PFSK-1 (cell line): ENCODE results near the gene DIO1.

Source experiments
- FOXP2 ChIP-seq: optimal IDR thresholded peaks from 2 replicates; pipeline ENCODE3; 2011; ENCODE audit warnings: borderline replicate concordance, control low read depth, inconsistent platforms; ENCODE audit not compliant: insufficient read depth; ENCODE audit errors: extremely low read length, extremely low read depth
- POLR2AphosphoS5 ChIP-seq: IDR thresholded peaks from 2 replicates; pipeline ENCODE4 v1.6.1; 2012; ENCODE audit warnings: low read depth, mild to moderate bottlenecking, control low read depth, low read length, moderate library complexity
- REST ChIP-seq, 2 experiments: IDR thresholded peaks; 2 replicates each; pipeline versions ENCODE4 v1.6.1 to v1.8.0; 2011 to 2012; ENCODE audit warnings: low read depth in 2 of 2, low read length in 2 of 2, control low read depth in 1 of 2, inconsistent platforms in 1 of 2, mild to moderate bottlenecking in 1 of 2, moderate library complexity in 1 of 2; ENCODE audit not compliant: insufficient read depth in 1 of 2
- SIN3A ChIP-seq: IDR thresholded peaks from 2 replicates; pipeline ENCODE4 v1.6.1; 2012; ENCODE audit warnings: mild to moderate bottlenecking, low read length, moderate library complexity, borderline replicate concordance; ENCODE audit not compliant: insufficient read depth
- TAF1 ChIP-seq: IDR thresholded peaks from 2 replicates; pipeline ENCODE4 v1.6.1; 2012; ENCODE audit warnings: low read length, control low read depth, borderline replicate concordance; ENCODE audit not compliant: insufficient read depth

GRCh38 chr1:53931523-53931922 lies 37.5 kb downstream of the DIO1 start:
- no peak for TF ChIP-seq REST (IDR thresholded peaks at IDR 0.05; ENCODE audit: insufficient read depth in 1 of 2, low read depth in 2 of 2, low read length in 2 of 2)
- TF ChIP-seq POLR2AphosphoS5: no peak
- TF ChIP-seq SIN3A: no peak
- TF ChIP-seq TAF1: no peak
- no peak for TF ChIP-seq FOXP2
